ENCODE results near the gene SOX14. TPM values are rescaled to one million over a fixed set of nuclear protein-coding genes. Genes with fewer than 3 reads are reported as not detected.
A peak's percentile ranks its signal among the peaks of the same experiment; 100 is the strongest.

Gene SOX14
- total RNA-seq, 4 donors from 2014 or later: not detected

DNA sequence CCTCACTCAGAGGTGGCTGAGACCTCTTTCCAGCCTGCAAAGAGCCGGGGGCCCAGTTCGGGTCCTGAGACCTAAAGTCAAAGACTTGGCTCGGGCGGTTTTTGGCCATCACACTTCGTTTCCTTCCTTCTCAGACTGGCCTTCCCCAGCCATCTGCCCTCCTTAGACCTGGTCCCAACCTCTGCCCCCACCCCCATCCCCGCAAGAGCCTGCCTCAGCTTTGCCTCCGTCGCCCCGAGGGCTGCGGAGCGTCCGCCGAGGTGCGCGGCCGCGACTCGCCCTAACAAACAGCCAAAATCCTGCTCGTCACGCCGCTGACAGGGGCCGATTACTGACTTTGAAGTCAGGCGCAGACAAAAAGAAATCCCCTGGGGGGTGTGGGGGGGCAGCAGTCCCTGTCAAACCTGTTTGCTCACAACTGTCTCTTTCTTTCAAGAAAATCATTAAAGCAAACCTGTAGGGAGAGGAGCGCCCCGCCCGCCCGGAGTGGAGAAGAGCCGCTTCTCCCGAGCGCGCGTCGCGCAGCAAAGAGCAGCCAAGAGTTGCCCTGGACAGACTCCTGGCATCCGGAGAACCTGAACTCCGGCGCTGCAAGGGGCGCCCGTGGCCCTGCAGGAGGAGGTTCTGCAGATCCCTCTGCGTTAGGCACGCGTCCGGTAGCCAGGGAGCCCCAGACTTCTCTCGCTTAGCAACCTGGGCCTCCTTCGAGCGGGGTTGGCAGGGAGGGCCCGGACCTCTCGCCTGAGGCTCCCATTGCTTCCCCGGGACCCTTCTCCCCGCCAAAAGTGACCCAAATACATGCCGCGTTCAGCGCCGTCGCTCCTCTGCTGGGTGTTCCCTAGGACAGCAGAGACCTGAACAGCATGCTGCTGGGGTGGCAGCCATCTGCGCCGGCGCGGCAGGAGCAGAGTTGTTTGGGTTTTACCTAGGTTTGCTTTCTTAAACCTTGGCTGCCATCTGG lies 4.5 kb downstream of the SOX14 start:
- peak overlapping the region in 1 of 3 donors; percentile 13 for H3K4me3 ChIP-seq (replicated peaks in 1 of 3)
- intact Hi-C loops (cut with DNase I): no loop called here
- H3K9me3 ChIP-seq: no peaks in the 10 kb centered on the region
- TF ChIP-seq POLR2A (IDR thresholded peaks at IDR 0.05) (no peak), CTCF (IDR thresholded peaks at IDR 0.05) (no peak)
- 5% methylated on average over 29 to 49 of the region's 59 CpGs for WGBS, 2 donors
- H3K4me1 ChIP-seq: peaks cover 30 to 51% of the 10 kb centered on the region in 2 donors
- peaks cover 57% of the 10 kb centered on the region for H3K27me3 ChIP-seq
- no peaks in the 10 kb centered on the region for H3K36me3 ChIP-seq
- H3K27ac ChIP-seq: no peak overlapping the region
- peak in 1 of 2 donors; percentile 20 for DNase-seq

- intact Hi-C loops (cut with DNase I): no loop called here
- peaks cover 55% of the 10 kb centered on the region for H3K27me3 ChIP-seq
- H3K36me3 ChIP-seq: no peaks in the 10 kb centered on the region
- H3K4me1 ChIP-seq: peaks cover 30 to 43% of the 10 kb centered on the region in 2 donors
- DNase-seq: no peak
- no peak overlapping the region for H3K27ac ChIP-seq
- WGBS, 2 donors: 8% methylated on average over 23 of the region's 23 CpGs
- no peak overlapping the region for H3K4me3 ChIP-seq (replicated peaks in 1 of 3)
- no peaks in the 10 kb centered on the region for H3K9me3 ChIP-seq
- TF ChIP-seq CTCF (IDR thresholded peaks at IDR 0.05): no peak
- TF ChIP-seq POLR2A (IDR thresholded peaks at IDR 0.05): no peak
Observed at GRCh38 chr3:137769322-137770065, 5.4 kb downstream of the SOX14 start.

- H3K36me3 ChIP-seq: no peaks in the 10 kb centered on the region
- no peak overlapping the region for H3K27ac ChIP-seq
- H3K27me3 ChIP-seq: peaks cover 48% of the 10 kb centered on the region
- 5 to 7% methylated on average over 31 to 38 of the region's 40 CpGs for WGBS, 2 donors
- intact Hi-C loops (cut with DNase I): no loop called here
- peaks cover 30 to 36% of the 10 kb centered on the region in 2 donors for H3K4me1 ChIP-seq
- no peak overlapping the region for H3K4me3 ChIP-seq (replicated peaks in 1 of 3)
- no peak for DNase-seq
- no peak for TF ChIP-seq CTCF (IDR thresholded peaks at IDR 0.05)
- no peak for TF ChIP-seq POLR2A (IDR thresholded peaks at IDR 0.05)
- H3K9me3 ChIP-seq: no peaks in the 10 kb centered on the region
Observed at GRCh38 chr3:137770066-137770834, 6.1 kb downstream of the SOX14 start.

DNA sequence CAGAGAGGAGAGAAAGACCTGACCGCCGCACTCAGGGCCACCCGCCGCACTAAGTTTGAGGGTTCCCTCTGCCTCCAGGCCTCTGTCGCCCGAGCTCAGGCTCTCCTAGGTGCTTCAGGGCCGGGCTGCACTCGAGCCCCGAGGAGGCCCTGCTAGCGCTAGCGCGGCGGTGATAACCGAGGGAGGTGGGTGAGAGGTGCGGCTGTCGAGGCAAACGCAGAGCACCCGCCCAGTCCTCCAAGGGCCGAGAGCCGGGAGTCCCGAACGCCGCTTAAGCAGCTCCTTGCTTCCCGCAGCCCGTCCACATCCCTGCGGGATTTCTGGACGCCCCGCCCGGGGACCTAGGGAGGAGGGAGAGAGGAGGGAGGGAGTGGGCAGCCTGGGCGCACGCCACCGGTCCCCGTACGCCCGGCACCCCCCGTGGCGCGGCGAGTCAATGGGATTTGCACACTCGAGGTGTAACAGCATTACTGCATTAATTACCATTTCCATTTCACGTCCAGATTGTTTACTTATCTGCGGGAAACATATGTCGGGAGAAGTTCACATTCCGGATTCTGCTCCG lies 6.8 kb downstream of the SOX14 start:
- no peak for TF ChIP-seq POLR2A (IDR thresholded peaks at IDR 0.05)
- TF ChIP-seq CTCF (IDR thresholded peaks at IDR 0.05): no peak

More for the DNA sequence above, 6.8 kb downstream of the SOX14 start:
- H3K36me3 ChIP-seq: no peaks in the 10 kb centered on the region
- peaks cover 47% of the 10 kb centered on the region for H3K27me3 ChIP-seq
- H3K9me3 ChIP-seq: no peaks in the 10 kb centered on the region
- DNase-seq: no peak
- peaks cover 30 to 36% of the 10 kb centered on the region in 2 donors for H3K4me1 ChIP-seq
- WGBS, 2 donors: 2 to 6% methylated on average over 31 to 34 of the region's 45 CpGs
- intact Hi-C loops (cut with DNase I): no loop called here
- H3K27ac ChIP-seq: no peak overlapping the region
- peak overlapping the region in 1 of 3 donors; percentile 14 for H3K4me3 ChIP-seq (replicated peaks in 1 of 3)

Data from thyroid gland (tissue), 4 donors.